Endothelial cell of umbilical vein (primary cell): ENCODE results near the gene ENOX2. TPM values are rescaled to one million over a fixed set of nuclear protein-coding genes. Genes with fewer than 3 reads are reported as not detected.

Source experiments
- BruUV-seq: library from RNA; stranded (reverse); fragments of 400-500 nt; replicated peaks from 2 replicates; lab custom pipeline; 2021; lab: Mats Ljungman, UMichigan
- CTCF ChIA-PET: fragments of 300-600, 350-600 bp; sonication (Branson Sonifier 250); formaldehyde crosslinking; loops from one replicate; lab custom pipeline; 2021; ENCODE audit warnings: antibody characterized with exemption, inconsistent platforms; lab: Charles Lee
- POLR2A ChIA-PET: fragments of 300-600, 350-600 bp; sonication (Branson Sonifier 250); formaldehyde crosslinking; loops from one replicate; lab custom pipeline; 2021; ENCODE audit warnings: antibody characterized with exemption, inconsistent platforms; lab: Charles Lee
- DNase-seq: peaks from one replicate; pipeline ENCODE4 v3.0.0-alpha.2; 2011; ENCODE audit warnings: low read depth, low spot score
- FAIRE-seq: peaks from 2 replicates; lab custom pipeline; 2011; peaks lifted over from hg19 to GRCh38; lab: Jason Lieb, UNC
- H2AFZ ChIP-seq: 2 replicates; pipeline ENCODE4 v1.6.0; 2012; ENCODE audit warnings: low read depth, low read length, control low read depth, inconsistent platforms
- H3K27ac ChIP-seq: 2 replicates; pipeline ENCODE4 v1.5.1; 2011; ENCODE audit warnings: low read depth, mild to moderate bottlenecking, control low read depth, low read length, moderate library complexity; ENCODE audit not compliant: insufficient read depth
- H3K27me3 ChIP-seq, 2 experiments: 2 replicates each; pipeline versions ENCODE4 v1.6.0 to v1.6.1; 2011; ENCODE audit warnings: low read length in 2 of 2, mixed read lengths in 1 of 2; ENCODE audit not compliant: control insufficient read depth in 2 of 2, insufficient read depth in 2 of 2
- H3K36me3 ChIP-seq, 2 experiments: 2 replicates in 1 of 2; 3 replicates in 1 of 2; pipeline ENCODE4 v1.5.1; 2011; ENCODE audit warnings: low read length in 2 of 2, mild to moderate bottlenecking in 1 of 2, moderate library complexity in 1 of 2; ENCODE audit not compliant: control insufficient read depth in 2 of 2, insufficient read depth in 2 of 2; ENCODE audit errors: extremely low read depth in 1 of 2
- H3K4me1 ChIP-seq: 3 replicates; pipeline ENCODE4 v1.5.1; 2011; ENCODE audit warnings: mild to moderate bottlenecking, low read length; ENCODE audit not compliant: control insufficient read depth, insufficient read depth; ENCODE audit errors: extremely low read depth
- H3K4me2 ChIP-seq: 2 replicates; pipeline ENCODE4 v1.6.1; 2011; ENCODE audit warnings: low read length, control low read depth, mixed read lengths; ENCODE audit not compliant: insufficient read depth
- H3K4me3 ChIP-seq, 3 experiments: fragments of 200-600 bp in 1 of 3; sonication (generic), shearing (Covaris generic) in 1 of 3; replicated peaks in 1 of 3; 2 replicates each; pipeline ENCODE4 v1.5.1; 2011 to 2016; ENCODE audit warnings: control low read depth in 3 of 3, low read length in 3 of 3, mild to moderate bottlenecking in 2 of 3, inconsistent platforms in 1 of 3, low read depth in 1 of 3, moderate library complexity in 1 of 3; ENCODE audit not compliant: insufficient read depth in 1 of 3
- H3K79me2 ChIP-seq: 2 replicates; pipeline ENCODE4 v1.6.0; 2012; ENCODE audit warnings: low read length, inconsistent platforms; ENCODE audit not compliant: control insufficient read depth, insufficient read depth
- H3K9ac ChIP-seq: replicated peaks from 2 replicates; pipeline ENCODE3; 2011; ENCODE audit warnings: low read length, control low read depth; ENCODE audit not compliant: insufficient read depth; ENCODE audit errors: extremely low read depth
- H3K9me1 ChIP-seq: replicated peaks from 3 replicates; pipeline ENCODE4 v1.6.0; 2011; ENCODE audit warnings: mild to moderate bottlenecking, low read length; ENCODE audit not compliant: control insufficient read depth, insufficient read depth; ENCODE audit errors: extremely low read depth
- H3K9me3 ChIP-seq: replicated peaks from 2 replicates; pipeline ENCODE4 v1.5.1; 2012; ENCODE audit warnings: low read length, inconsistent platforms; ENCODE audit not compliant: control insufficient read depth, insufficient read depth
- H4K20me1 ChIP-seq: replicated peaks from 2 replicates; pipeline ENCODE3; 2011; ENCODE audit warnings: mild to moderate bottlenecking, low read length; ENCODE audit not compliant: control insufficient read depth, insufficient read depth; ENCODE audit errors: extremely low read depth
- CTCF ChIP-seq, 2 donors: IDR thresholded peaks; 1 replicate in 1 of 2; 2 replicates in 1 of 2; pipeline ENCODE4 v1.5.1; 2011; ENCODE audit warnings: low read length in 2 of 2, mild to moderate bottlenecking in 2 of 2, moderate library complexity in 2 of 2, control low read depth in 1 of 2, inconsistent platforms in 1 of 2, low read depth in 1 of 2; ENCODE audit not compliant: insufficient read depth in 1 of 2; ENCODE audit errors: extremely low read depth in 1 of 2
- EZH2 ChIP-seq: IDR thresholded peaks from 2 replicates; pipeline ENCODE4 v1.6.1; 2012; ENCODE audit warnings: borderline replicate concordance, low read depth, mild to moderate bottlenecking, moderate library complexity, low read length, inconsistent platforms; ENCODE audit not compliant: severe bottlenecking
- FOS ChIP-seq: IDR thresholded peaks from 2 replicates; pipeline ENCODE4 v1.6.1; 2011; ENCODE audit warnings: mild to moderate bottlenecking, low read length, moderate library complexity, borderline replicate concordance; ENCODE audit not compliant: insufficient read depth
- GATA2 ChIP-seq: IDR thresholded peaks from 2 replicates; pipeline ENCODE4 v1.7.0; 2011; ENCODE audit warnings: low read depth, mild to moderate bottlenecking, moderate library complexity, mixed read lengths, low read length; ENCODE audit not compliant: insufficient read length, insufficient read depth
- JUN ChIP-seq: IDR thresholded peaks from 2 replicates; pipeline ENCODE4 v1.6.1; 2011; ENCODE audit warnings: borderline replicate concordance, low read depth; ENCODE audit not compliant: insufficient read length, insufficient read depth
- MAX ChIP-seq: IDR thresholded peaks from 2 replicates; pipeline ENCODE4 v1.6.1; 2011; ENCODE audit not compliant: insufficient read depth, insufficient read length
- MYC ChIP-seq: IDR thresholded peaks from one replicate; pipeline ENCODE4 v1.6.1; 2011; ENCODE audit warnings: mild to moderate bottlenecking, low read depth, low read length
- POLR2A ChIP-seq: IDR thresholded peaks from 2 replicates; pipeline ENCODE4 v1.6.1; 2012; ENCODE audit warnings: low read depth, mild to moderate bottlenecking, control low read depth, low read length
- POLR2AphosphoS5 ChIP-seq: IDR thresholded peaks from 2 replicates; pipeline ENCODE4 v1.6.1; 2012; ENCODE audit warnings: low read depth, mild to moderate bottlenecking, control low read depth, low read length, moderate library complexity; ENCODE audit not compliant: insufficient read depth
- dilution Hi-C: fragments of 300-500 bp; cut with MboI; formaldehyde crosslinking; loops from one replicate; pipeline ENCODE4 v1.15.0; 2019; ENCODE audit warnings: low sequenced_read_pairs; ENCODE audit not compliant: extremely low pct_ligation_motif_present
- intact Hi-C: fragments of 100-400 bp; cut with micrococcal nuclease; formaldehyde crosslinking; loops from one replicate; pipeline ENCODE4 v1.10.0; 2022
- polyA plus RNA-seq, 4 experiments: library from polyadenylated mRNA; depleted of rRNA in 3 of 4; stranded (reverse) in 3 of 4; unstranded in 1 of 4; fragments of >200 nt; gene quantifications; 2 replicates each; pipeline versions ENCODE4 v1.2.1 to v1.2.3, GENCODE V29; 2011 to 2012; ENCODE audit warnings: missing spikeins in 1 of 4
- total RNA-seq: library from RNA; stranded (reverse); gene quantifications from 2 replicates; pipeline ENCODE4 v1.2.3, GENCODE V29; 2021

The ENOX2 gene
- total and polyA plus RNA-seq, 2 donors (not counting 3 experiments of a cell fraction or from before 2014, with no cell fraction given) = 5.5 to 13.1 TPM

GRCh38 chrX:130577431-130577830 is 325.6 kb downstream of the ENOX2 start:
- no peaks in the 10 kb centered on the region for H3K27me3 ChIP-seq
- FAIRE-seq = no peak
- H3K79me2 ChIP-seq = no peaks in the 10 kb centered on the region
- no peaks in the 10 kb centered on the region for H3K4me1 ChIP-seq
- BruUV-seq = no TSS peak
- H3K36me3 ChIP-seq = no peaks in the 10 kb centered on the region
- intact Hi-C loops = loop anchor here (2.0 kb wide), 1 partner anchor 339 kb away; no protein-coding TSS in a partner anchor
- no peak overlapping the region for H2AFZ ChIP-seq
- POLR2A ChIA-PET = no interaction called here
- no peaks in the 10 kb centered on the region for H4K20me1 ChIP-seq
- no peak overlapping the region for H3K4me3 ChIP-seq
- no peaks in the 10 kb centered on the region for H3K9me3 ChIP-seq
- CTCF ChIA-PET = interaction anchor here (4.1 kb wide), 1 partner anchor 339 kb away, joined by 184 read pairs; no protein-coding TSS in a partner anchor
- no peak overlapping the region for H3K27ac ChIP-seq
- TF ChIP-seq JUN = no peak
- TF ChIP-seq EZH2 = no peak
- TF ChIP-seq POLR2A = no peak
- no peak for TF ChIP-seq GATA2
- TF ChIP-seq FOS = no peak
- no peak for TF ChIP-seq POLR2AphosphoS5
- TF ChIP-seq MYC = no peak
- TF ChIP-seq MAX = no peak
- no peak for TF ChIP-seq CTCF (IDR thresholded peaks at IDR 0.05; ENCODE audit: extremely low read depth in 1 of 2, insufficient read depth in 1 of 2, low read depth in 1 of 2, low read length in 2 of 2)
- dilution Hi-C loops = no loop called here
- no peak overlapping the region for H3K9ac ChIP-seq
- no peak for DNase-seq
- no peak overlapping the region for H3K4me2 ChIP-seq
- no peaks in the 10 kb centered on the region for H3K9me1 ChIP-seq
